Ovary (tissue), 9 donors: ENCODE measurements around the gene COL13A1. TPM values are rescaled to one million over a fixed set of nuclear protein-coding genes. Genes with fewer than 3 reads are reported as not detected.

Experiments
- DNase-seq, 5 donors: peaks; one replicate each; pipeline ENCODE4 v3.0.0-alpha.2; 2019 to 2020
- H3K27ac ChIP-seq, 2 donors: fragments of 200-600 bp; one replicate each; pipeline versions ENCODE4 v1.5.1 to v1.8.0; 2019 to 2022
- H3K27me3 ChIP-seq: fragments of 200-600 bp; one replicate; pipeline ENCODE4 v1.8.0; 2022
- H3K36me3 ChIP-seq: fragments of 200-600 bp; sonication (generic); one replicate; pipeline ENCODE4 v1.5.1; 2019
- H3K4me1 ChIP-seq: one replicate; pipeline ENCODE4 v1.8.1; 2013; ENCODE audit warnings: mild to moderate bottlenecking, moderate library complexity; ENCODE audit not compliant: insufficient read depth
- H3K4me3 ChIP-seq: fragments of 200-600 bp; sonication (generic); one replicate; pipeline ENCODE4 v1.5.1; 2017
- H3K9me3 ChIP-seq, 2 donors: fragments of 200-600 bp in 1 of 2; sonication (generic) in 1 of 2; one replicate each; pipeline versions ENCODE4 v1.5.1 to v1.8.1; 2013 to 2019; ENCODE audit warnings: mild to moderate bottlenecking in 1 of 2, moderate library complexity in 1 of 2
- CTCF ChIP-seq, 3 donors: fragments of 450-650 bp in 2 of 3; fragments of 200-600 bp in 1 of 3; IDR thresholded peaks; one replicate each; pipeline versions ENCODE4 v1.5.1 to v1.8.0; 2016 to 2022; ENCODE audit warnings: antibody characterized with exemption in 3 of 3, mild to moderate bottlenecking in 1 of 3
- EP300 ChIP-seq: sonication (generic); formaldehyde crosslinking; IDR thresholded peaks from one replicate; pipeline ENCODE4 v1.6.1; 2017; ENCODE audit warnings: antibody characterized with exemption
- POLR2A ChIP-seq: fragments of 450-650 bp; IDR thresholded peaks from one replicate; pipeline ENCODE4 v1.6.1; 2017; ENCODE audit warnings: antibody characterized with exemption, mild to moderate bottlenecking, moderate library complexity
- WGBS, 3 donors: extraction: QIAGEN DNeasy Blood & Tissue Kit in 1 of 3; methylation state at CpG; one replicate each; pipeline versions ENCODE4 v1.1.5 to v1.1.7; 2013 to 2017; 5-methylcytosine and 5-hydroxymethylcytosine counted together
- intact Hi-C, 4 donors: fragments of 100-400 bp; cut with DNase I; formaldehyde crosslinking; loops; one replicate each; pipeline versions ENCODE4 v1.11.0 to v1.15.1; 2022 to 2023
- polyA plus RNA-seq, 2 donors: library from polyadenylated mRNA; stranded (reverse); fragments of 200-250 nt in 1 of 2; fragments of 350-450 nt in 1 of 2; fragmentation: Illumina TruSeq in 1 of 2; extraction: RNeasy Lipid Tissue Mini Kit (QIAGEN cat#74804) in 1 of 2; gene quantifications; one replicate each; pipeline ENCODE4 v1.2.3, GENCODE V29; 2013 to 2014
- total RNA-seq, 7 donors: library from RNA; depleted of rRNA in 2 of 7; stranded (reverse); fragments of >200 nt in 2 of 7; fragmentation: NEBNext Ultra II Directional in 3 of 7; extraction: Animal tissue kit (Norgen Biotek cat#: 25700) in 3 of 7; gene quantifications; one replicate each; pipeline versions ENCODE4 v1.1.0 to v1.2.4, GENCODE V29; 2016 to 2023
- donor health status: DM: no; HTN: no; CAD: no; lungs with moderate emphysema.
- donor health status: DM: no; HTN: no; CAD: no.
- donor health status: Bipolar disorder and iron deficiency.
- donor health status: DM: yes; HTN: yes; CAD: no.
- donor health status: DM: no; HTN: no; CAD: no.
- donor health status: DM: yes; HTN: yes; CAD: no.

COL13A1 gene
- total and polyA plus RNA-seq, 9 donors: 0.48 to 3.1 (median 1.1) TPM

DNA sequence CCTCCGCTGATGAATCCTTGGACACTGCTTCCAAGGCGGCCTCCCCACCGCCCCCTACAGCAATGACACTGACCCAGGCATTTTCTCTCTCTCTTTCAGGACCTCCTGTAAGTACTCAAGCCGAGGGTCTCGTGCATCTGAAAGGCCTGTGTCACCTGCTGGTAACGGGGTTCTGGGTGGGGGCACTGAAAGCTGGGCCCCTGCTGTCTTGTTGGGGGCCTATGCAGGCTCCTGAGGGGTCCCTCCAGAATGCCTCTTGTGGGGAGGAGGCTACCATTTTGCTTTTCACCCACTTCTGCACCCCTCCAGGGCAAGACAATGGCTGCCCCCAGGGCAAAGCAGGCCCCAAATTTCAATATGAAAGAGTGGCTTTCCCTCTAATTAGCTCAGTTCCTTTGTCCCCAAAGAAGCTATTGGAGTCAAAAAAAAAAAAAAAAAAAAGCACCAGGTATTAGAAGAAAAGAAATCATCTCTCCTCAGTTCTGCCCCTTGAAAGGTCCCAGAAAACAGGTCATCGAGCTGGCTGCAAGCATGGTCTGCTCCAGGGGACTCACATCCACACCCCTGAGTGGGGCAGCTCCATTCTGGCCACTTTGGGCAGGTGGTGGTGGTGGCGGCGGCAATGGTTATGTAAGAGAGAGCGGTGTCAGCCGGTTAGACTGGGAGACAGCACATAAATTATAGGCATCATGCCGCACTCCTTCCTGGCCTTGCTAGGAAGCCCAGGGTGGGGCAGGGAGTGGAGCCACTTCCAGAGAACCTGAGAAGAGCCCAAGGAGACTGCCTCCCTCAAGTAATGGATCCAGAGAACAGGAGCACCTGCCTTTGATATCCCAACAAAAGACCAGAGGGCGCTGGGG, 66.2 kb downstream of the COL13A1 start:
- DNase-seq: no peak
- Histone ChIP-seq H3K4me1 (peaks cover 2% of the 10 kb centered on the region), H3K9me3 (no peaks in the 10 kb centered on the region), H3K36me3 (no peaks in the 10 kb centered on the region), H3K27me3 (no peaks in the 10 kb centered on the region), H3K4me3 (no peak overlapping the region), H3K27ac (no peak overlapping the region)
- intact Hi-C loops: no loop called here
- TF ChIP-seq EP300 (no peak), POLR2A (no peak), CTCF (IDR thresholded peaks at IDR 0.05) (no peak)
- WGBS, 3 donors: 87 to 88% (median 88%) methylated on average over 13 of the region's 13 CpGs

DNA sequence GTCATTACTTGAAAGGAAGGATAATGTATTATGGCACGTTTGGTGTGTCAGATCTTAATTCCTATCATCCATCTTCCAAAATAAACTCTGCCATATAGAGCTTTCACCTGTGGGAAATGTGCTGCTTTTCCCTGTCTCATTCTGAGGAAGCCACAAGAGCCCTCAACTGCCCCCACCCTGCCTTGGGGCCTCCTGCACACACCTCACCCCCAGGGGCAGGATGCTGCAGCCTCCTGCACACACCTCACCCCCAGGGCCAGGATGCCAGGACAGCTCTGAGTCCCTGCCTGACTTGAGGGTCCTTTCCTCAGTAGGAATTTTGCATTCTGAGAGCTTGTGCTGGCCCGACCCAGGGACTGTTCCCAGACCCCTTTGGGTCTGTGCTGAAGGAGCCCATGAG, 67.1 kb downstream of the COL13A1 start:
- Histone ChIP-seq H3K4me1 (peaks cover 2% of the 10 kb centered on the region), H3K36me3 (no peaks in the 10 kb centered on the region), H3K27me3 (no peaks in the 10 kb centered on the region), H3K9me3 (no peaks in the 10 kb centered on the region), H3K27ac (no peak overlapping the region), H3K4me3 (no peak overlapping the region)
- no peak for DNase-seq
- WGBS, 3 donors: 76 to 79% (median 78%) methylated on average over 2 of the region's 2 CpGs
- intact Hi-C loops: no loop called here
- TF ChIP-seq POLR2A (no peak), CTCF (IDR thresholded peaks at IDR 0.05) (no peak), EP300 (no peak)

DNA sequence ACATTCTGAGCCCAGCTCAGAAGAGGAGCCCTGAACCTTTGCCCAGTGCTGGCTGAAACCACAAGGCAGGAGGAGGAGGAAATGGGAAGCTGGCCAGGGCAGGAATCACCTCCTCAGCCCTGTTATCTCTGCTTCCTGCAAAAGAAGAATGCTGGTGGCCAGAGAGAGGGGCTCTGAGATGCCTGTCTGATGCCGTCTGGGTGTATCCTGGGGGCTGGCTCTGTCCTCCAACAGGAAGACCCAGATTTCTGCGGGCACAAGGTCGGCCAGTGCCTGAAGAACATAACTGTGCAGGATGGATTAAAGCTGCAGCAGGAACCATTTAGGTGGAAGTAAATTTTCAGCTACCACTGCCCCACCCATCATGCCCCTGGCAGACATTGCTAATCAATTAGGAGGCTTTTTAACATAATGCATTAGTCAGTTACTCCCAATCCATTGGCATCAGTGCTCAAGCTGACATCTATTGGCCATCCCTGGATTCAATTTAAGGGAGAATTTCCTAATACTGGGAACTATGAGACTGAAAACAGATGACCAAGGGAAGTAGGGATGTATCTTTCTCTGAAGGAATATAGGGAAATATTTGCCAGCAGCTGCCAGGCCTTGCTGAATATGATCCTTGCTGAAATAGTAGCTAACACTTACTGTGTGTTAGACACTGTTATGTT, 67.7 kb downstream of the COL13A1 start:
- 55 to 78% (median 63%) methylated on average over 3 of the region's 3 CpGs for WGBS, 3 donors
- intact Hi-C loops: no loop called here

DNA sequence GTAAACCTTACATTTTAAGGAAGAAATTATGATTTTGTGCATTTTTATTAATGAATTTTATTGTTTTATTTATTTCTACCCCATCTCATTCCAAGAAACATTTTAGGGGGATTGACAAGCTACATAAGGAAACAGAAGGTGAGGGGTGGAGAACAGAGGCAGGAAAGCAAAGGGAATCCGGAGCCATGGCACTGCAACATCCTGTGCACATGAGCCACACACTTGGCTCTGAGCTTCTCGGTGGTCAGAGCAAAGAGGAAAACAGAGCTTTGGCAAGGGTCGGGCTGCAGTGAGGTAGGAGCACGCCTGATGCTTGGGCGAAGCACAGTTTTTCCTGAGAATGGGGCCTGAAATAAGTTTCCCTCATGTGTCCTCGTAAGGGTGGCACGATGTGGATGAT, 68.9 kb downstream of the COL13A1 start:
- Histone ChIP-seq H3K4me3 (no peak overlapping the region), H3K36me3 (no peaks in the 10 kb centered on the region), H3K4me1 (peaks cover 2% of the 10 kb centered on the region), H3K27ac (no peak overlapping the region), H3K27me3 (no peaks in the 10 kb centered on the region), H3K9me3 (no peaks in the 10 kb centered on the region)
- WGBS, 3 donors: 86 to 88% (median 88%) methylated on average over 7 of the region's 7 CpGs
- intact Hi-C loops: no loop called here
- no peak for DNase-seq
- TF ChIP-seq EP300 (no peak), CTCF (IDR thresholded peaks at IDR 0.05) (no peak), POLR2A (no peak)

More for the DNA sequence above, 67.7 kb downstream of the COL13A1 start:
- H3K4me1 ChIP-seq: peaks cover 2% of the 10 kb centered on the region
- no peaks in the 10 kb centered on the region for H3K27me3 ChIP-seq
- H3K36me3 ChIP-seq: no peaks in the 10 kb centered on the region
- no peak for DNase-seq
- TF ChIP-seq EP300: no peak
- TF ChIP-seq CTCF (IDR thresholded peaks at IDR 0.05): no peak
- TF ChIP-seq POLR2A: no peak
- H3K9me3 ChIP-seq: no peaks in the 10 kb centered on the region
- no peak overlapping the region for H3K27ac ChIP-seq
- H3K4me3 ChIP-seq: no peak overlapping the region
